GM12874 (cell line): ENCODE results near the gene RNF213.

ENCODE experiments used
- TF ChIP-seq, protein P1 (sequence below): IDR thresholded peaks from 2 replicates; pipeline ENCODE4 v1.5.1; 2011; ENCODE audit warnings: low read depth, mild to moderate bottlenecking, control low read depth, low read length, moderate library complexity; ENCODE audit not compliant: insufficient read depth

Gene RNF213

DNA sequence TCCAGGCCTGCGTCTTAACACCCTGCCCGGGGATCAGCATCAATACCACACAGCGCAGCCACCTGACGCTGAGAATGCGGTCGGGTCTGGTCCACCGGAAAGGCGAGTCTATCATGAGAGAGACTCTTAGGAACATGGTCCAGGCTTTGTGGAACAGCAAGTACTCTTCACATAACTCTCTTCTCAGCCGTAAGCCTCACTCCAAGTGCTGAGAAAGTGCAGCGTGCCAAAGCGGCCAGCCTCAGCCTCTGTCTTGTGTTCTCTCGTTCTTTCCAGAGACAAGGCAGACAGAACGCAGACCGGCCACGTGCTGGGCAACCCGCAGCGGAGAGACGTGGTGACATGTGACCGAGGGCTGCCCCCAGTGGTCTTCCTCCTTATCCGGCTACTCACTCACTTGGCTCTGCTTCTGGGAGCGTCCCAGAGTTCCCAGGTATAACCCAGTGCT, 119.9 kb downstream of the RNF213 start:
- TF ChIP-seq, protein P1, sequence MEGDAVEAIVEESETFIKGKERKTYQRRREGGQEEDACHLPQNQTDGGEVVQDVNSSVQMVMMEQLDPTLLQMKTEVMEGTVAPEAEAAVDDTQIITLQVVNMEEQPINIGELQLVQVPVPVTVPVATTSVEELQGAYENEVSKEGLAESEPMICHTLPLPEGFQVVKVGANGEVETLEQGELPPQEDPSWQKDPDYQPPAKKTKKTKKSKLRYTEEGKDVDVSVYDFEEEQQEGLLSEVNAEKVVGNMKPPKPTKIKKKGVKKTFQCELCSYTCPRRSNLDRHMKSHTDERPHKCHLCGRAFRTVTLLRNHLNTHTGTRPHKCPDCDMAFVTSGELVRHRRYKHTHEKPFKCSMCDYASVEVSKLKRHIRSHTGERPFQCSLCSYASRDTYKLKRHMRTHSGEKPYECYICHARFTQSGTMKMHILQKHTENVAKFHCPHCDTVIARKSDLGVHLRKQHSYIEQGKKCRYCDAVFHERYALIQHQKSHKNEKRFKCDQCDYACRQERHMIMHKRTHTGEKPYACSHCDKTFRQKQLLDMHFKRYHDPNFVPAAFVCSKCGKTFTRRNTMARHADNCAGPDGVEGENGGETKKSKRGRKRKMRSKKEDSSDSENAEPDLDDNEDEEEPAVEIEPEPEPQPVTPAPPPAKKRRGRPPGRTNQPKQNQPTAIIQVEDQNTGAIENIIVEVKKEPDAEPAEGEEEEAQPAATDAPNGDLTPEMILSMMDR, result no peak

DNA sequence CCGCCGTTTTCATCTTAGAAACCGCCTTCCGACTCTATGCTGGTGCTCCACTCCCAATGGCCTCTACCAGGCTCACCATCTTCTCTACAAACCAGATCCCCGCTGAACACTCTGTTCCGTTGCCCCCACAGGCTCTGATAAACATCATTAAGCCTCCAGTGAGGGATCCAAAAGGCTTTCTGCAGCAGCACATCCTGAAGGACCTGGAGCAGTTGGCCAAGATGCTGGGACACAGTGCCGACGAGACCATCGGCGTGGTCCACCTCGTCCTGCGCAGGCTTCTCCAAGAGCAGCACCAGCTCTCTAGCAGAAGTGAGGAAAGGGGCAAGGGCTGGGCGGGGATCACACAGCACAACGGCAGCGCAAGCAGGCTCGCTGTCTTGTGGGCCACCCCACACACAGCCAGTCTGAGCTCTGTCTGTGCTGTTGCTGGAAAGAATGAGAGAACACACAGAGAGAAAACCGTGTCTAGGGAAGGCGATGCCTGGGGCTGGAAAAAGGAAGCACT, 120.8 kb downstream of the RNF213 start:
- TF ChIP-seq, protein P1, result no peak

DNA sequence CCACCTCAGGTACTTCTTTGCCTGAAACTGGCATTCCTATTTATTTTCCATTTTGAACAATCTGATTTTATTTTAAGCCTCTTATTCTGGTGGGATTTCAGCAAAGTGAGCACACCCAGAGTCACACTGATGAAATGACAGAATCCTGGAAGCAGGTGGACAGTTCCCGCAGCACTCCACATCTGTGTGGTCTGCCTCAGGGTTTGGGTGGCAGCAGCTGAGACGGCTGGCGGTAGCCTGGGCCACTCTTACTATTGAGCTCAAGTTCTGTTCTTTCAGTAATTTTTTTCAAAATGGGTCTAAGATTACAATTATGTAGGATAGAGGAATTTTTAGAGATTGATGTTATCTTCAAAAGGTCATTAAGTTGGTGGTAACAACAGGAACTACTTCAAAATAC, 121.8 kb downstream of the RNF213 start:
- TF ChIP-seq, protein P1, result no peak

DNA sequence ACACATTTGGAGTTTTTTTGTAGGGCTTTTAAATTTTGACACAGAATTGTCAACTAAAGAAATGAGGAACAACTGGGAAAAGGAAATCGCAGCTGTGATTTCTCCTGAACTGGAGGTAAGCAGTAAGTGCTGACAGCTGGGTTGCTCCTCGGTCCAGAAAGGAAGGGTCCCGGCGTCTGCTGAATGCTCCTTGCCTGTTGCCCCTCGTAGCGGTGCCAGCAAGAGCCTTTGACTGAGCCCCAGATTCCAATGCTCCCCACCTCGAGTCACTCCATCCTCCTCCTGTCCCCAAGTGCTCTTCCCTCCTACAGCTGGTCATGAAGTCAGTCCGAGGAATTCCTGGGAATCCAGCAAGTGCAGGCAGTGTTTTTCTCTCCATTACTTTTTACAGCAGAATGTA, 122.3 kb downstream of the RNF213 start:
- TF ChIP-seq, protein P1, result no peak

DNA sequence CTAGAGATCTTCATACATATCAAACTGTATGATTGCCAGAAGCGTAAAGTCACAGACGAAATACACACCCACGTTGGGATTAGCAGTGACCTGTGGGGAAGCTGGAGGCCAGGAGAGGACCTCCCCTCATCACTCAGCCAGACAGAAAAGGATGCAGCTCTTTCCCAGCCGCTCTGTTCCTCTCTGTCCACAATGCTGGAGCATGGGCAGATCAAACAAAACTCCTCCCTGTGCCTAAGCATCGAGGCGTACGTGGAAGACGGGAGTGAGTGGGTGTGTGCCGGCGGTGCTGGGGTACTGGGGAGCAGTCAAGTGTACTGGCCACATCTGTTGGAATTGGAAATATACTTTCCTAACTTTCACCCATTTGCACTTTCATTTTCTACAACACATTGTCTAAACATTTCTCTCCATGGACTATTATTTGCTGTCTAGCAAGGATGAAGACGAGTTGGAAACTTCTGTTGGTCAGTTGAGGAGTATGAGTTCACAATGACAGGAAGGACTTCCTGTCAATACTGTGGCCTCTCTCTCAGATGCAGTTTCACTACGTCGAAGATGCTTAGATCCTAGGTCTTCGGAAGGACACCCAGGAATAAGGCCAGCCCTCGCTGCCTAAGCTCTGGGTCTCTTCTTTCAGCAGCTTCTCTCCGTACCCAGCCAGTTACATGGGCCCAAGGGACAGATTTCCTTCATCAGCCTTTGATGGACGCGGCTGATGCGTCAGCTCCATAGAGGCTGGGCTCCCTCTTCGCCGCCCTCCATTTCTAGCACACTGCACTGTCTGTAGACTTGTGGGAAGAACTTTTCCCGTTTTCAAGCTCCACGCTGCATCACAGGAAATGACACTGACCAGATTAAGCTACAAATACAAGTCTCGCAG, 123.7 kb downstream of the RNF213 start:
- TF ChIP-seq, protein P1, result no peak

DNA sequence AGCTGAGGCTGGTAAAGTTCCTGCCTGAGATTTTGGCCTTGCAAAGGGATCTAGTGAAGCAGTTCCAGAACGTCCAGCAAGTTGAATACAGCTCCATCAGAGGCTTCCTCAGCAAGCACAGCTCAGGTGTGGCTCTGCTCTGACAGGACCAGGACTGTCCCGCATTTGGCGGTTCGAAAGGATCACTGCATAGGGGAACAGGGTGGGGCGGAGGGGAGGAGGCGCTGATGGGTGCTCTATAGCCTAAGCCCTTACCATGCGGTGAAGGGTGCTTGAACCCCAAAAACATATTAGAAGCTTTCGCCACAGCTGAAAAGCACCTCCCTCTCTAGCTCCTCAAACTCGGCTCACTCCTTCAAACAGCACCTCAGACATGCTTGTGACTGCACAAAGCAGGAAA, 124.4 kb downstream of the RNF213 start:
- TF ChIP-seq, protein P1, result no peak

DNA sequence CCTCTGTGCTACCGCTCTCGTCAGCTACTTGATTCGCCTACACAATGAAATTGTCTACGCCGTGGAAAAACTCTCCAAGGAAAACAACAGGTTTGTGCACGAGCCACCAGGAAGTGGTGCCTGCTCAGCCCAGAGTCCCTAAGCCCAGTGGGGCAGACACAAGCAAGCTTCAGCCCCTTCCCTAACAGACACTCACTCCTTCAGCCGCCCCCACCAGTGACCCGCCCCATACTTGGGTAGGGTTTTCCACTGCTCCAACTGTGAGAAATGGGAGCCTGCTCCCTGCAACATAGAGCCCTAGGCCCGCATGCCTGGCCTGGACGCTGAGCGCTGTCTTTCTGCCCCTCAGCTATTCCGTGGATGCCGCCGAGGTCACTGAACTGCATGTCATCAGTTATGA, 125.7 kb downstream of the RNF213 start:
- TF ChIP-seq, protein P1, result no peak
